ENCODE results near the gene MGAT4C. TPM values are rescaled to one million over a fixed set of nuclear protein-coding genes. Genes with fewer than 3 reads are reported as not detected.
"Not testable (repeated sequence)": the region's sequence is repeated elsewhere in the genome, so short reads cannot be mapped to it uniquely, and the experiment has no call there.

The MGAT4C gene
- total and polyA plus RNA-seq, 8 donors: 0.06 to 0.92 (median 0.31) TPM

DNA sequence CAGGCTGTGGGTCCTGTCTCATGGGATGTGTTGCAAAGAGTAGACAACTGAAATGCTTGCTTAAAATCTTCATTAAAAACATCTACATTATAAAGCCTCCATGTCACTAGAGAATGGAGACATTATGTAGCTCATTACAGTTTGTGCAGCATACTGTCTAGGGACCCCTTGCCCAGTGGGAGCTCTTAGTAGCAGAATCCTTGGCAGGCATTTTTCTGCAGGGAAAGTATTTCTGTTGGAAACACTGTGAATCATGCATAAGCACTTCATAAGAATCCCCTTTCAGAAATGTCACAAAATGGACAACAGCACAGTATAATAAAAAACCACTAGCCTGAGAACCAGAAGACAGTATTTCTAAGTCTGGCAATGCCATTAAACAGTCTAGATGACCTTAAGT is 174.3 kb downstream of the MGAT4C start:
- Histone ChIP-seq H3K27ac (no peak overlapping the region), H3K4me1 (no peaks in the 10 kb centered on the region), H3K9me3 (no peaks in the 10 kb centered on the region), H3K27me3 (no peaks in the 10 kb centered on the region), H3K36me3 (no peaks in the 10 kb centered on the region), H3K4me3 (no peak overlapping the region)
- intact Hi-C loops (cut with DNase I): no loop called here
- ATAC-seq (no peak), FAIRE-seq (no peak), DNase-seq (no peak)
- TF ChIP-seq, protein P1, sequence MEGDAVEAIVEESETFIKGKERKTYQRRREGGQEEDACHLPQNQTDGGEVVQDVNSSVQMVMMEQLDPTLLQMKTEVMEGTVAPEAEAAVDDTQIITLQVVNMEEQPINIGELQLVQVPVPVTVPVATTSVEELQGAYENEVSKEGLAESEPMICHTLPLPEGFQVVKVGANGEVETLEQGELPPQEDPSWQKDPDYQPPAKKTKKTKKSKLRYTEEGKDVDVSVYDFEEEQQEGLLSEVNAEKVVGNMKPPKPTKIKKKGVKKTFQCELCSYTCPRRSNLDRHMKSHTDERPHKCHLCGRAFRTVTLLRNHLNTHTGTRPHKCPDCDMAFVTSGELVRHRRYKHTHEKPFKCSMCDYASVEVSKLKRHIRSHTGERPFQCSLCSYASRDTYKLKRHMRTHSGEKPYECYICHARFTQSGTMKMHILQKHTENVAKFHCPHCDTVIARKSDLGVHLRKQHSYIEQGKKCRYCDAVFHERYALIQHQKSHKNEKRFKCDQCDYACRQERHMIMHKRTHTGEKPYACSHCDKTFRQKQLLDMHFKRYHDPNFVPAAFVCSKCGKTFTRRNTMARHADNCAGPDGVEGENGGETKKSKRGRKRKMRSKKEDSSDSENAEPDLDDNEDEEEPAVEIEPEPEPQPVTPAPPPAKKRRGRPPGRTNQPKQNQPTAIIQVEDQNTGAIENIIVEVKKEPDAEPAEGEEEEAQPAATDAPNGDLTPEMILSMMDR (IDR thresholded peaks at IDR 0.05): no peak

DNA sequence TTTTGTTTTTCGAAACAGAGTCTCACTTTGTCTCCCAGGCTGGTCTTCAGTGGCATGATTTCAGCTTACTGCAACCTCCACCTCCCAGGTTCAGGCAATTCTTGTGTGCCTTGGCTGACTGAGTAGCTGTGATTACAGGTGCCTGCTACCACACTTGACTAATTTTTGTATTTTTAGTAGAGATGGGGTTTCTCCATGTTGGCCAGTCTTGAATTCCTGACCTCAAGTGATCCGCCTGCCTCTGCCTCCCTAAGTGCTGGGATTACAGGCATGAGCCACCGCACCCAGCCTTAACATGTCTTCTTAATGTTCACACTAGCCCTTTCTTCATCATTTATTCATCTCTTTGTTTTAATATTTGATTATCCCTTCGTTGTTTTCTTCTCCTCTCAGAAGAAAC is 197.1 kb downstream of the MGAT4C start:
- H3K27me3 ChIP-seq; ATAC-seq; H3K36me3 ChIP-seq; DNase-seq; FAIRE-seq; H3K27ac ChIP-seq; intact Hi-C loops (cut with DNase I); H3K4me1 ChIP-seq; H3K9me3 ChIP-seq; H3K4me3 ChIP-seq: not testable (repeated sequence)
- 72 to 81% methylated on average over 4 of the region's 4 CpGs for WGBS, 2 donors

GRCh38 chr12:86057092-86057845 is 198.9 kb downstream of the MGAT4C start:
- H3K27me3 ChIP-seq: no peaks in the 10 kb centered on the region
- H3K36me3 ChIP-seq: no peaks in the 10 kb centered on the region
- DNase-seq (no peak), ATAC-seq (no peak), FAIRE-seq (no peak)
- no peak overlapping the region for H3K4me3 ChIP-seq
- intact Hi-C loops (cut with DNase I): no loop called here
- H3K9me3 ChIP-seq: no peaks in the 10 kb centered on the region
- TF ChIP-seq, protein P1 (IDR thresholded peaks at IDR 0.05): no peak
- no peaks in the 10 kb centered on the region for H3K4me1 ChIP-seq
- no peak overlapping the region for H3K27ac ChIP-seq
- 42 to 47% methylated on average over 2 of the region's 2 CpGs for WGBS, 2 donors

DNA sequence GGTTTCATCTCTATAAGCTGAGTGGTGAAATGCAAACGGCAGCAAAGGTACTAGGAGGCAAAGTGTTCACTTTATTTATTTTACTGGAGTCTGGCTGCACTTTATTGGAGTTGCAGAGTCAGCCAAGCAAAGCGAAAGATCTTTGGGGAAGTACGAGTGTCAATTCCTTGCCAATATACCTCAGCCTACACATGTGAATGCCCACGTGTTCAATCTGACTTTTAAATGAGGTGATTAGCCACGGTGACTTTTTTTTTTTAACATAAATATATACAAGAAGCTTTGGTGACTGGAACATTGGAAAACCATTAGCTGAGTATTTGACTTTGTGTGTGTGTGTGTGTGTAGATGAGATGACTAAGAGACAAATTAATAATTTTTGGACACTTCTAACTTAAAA is 203.3 kb downstream of the MGAT4C start:
- DNase-seq: no peak
- Histone ChIP-seq H3K4me1 (peaks cover 3 to 20% (median 8%) of the 10 kb centered on the region in 3 donors), H3K27me3 (no peaks in the 10 kb centered on the region), H3K27ac (no peak overlapping the region), H3K4me3 (no peak overlapping the region), H3K9me3 (no peaks in the 10 kb centered on the region), H3K36me3 (no peaks in the 10 kb centered on the region)
- no peak for FAIRE-seq
- no peak for ATAC-seq
- TF ChIP-seq, protein P1 (IDR thresholded peaks at IDR 0.05): no peak
- intact Hi-C loops (cut with DNase I): no loop called here
- 66 to 70% methylated on average over 5 of the region's 5 CpGs for WGBS, 2 donors

- TF ChIP-seq, protein P1 (IDR thresholded peaks at IDR 0.05): no peak
- WGBS, 2 donors: 18 to 20% methylated on average over 3 of the region's 3 CpGs
- FAIRE-seq: no peak
- H3K9me3 ChIP-seq: no peaks in the 10 kb centered on the region
- intact Hi-C loops (cut with DNase I): no loop called here
- H3K36me3 ChIP-seq: no peaks in the 10 kb centered on the region
- H3K4me3 ChIP-seq: no peak overlapping the region
- no peaks in the 10 kb centered on the region for H3K27me3 ChIP-seq
- peak; percentile 82 to 92 (median 88) for ATAC-seq
- peaks cover 3 to 20% (median 8%) of the 10 kb centered on the region in 3 donors for H3K4me1 ChIP-seq
- DNase-seq: no peak
- peak overlapping the region in 1 of 4 donors; percentile 19 for H3K27ac ChIP-seq
These were observed 206.2 kb downstream of the MGAT4C start for GRCh38 chr12:86050010-86050409.
